Spleen (tissue), 11 donors: Measurements from ENCODE around the gene OLFM1. TPM values are rescaled to one million over a fixed set of nuclear protein-coding genes. Genes with fewer than 3 reads are reported as not detected.

Experiments
- DNase-seq: peaks from one replicate; pipeline ENCODE4 v3.0.0-alpha.2; 2020
- H3K27ac ChIP-seq, 8 donors: fragments of 200-600 bp; sonication (generic) in 7 of 8; 1 replicate in 4 of 8; 2 replicates in 4 of 8; pipeline versions ENCODE4 v1.5.0 to v1.8.0; 2016 to 2021; ENCODE audit warnings: inconsistent platforms in 4 of 8, mild to moderate bottlenecking in 4 of 8, moderate library complexity in 1 of 8
- H3K27me3 ChIP-seq, 7 donors: fragments of 200-600 bp; sonication (generic) in 6 of 7; replicated peaks in 1 of 7; 1 replicate in 4 of 7; 2 replicates in 3 of 7; pipeline versions ENCODE4 v1.5.0 to v1.8.0; 2016 to 2021; ENCODE audit warnings: inconsistent platforms in 3 of 7, mild to moderate bottlenecking in 1 of 7
- H3K36me3 ChIP-seq, 6 donors: fragments of 200-600 bp; sonication (generic) in 5 of 6; 1 replicate in 4 of 6; 2 replicates in 2 of 6; pipeline versions ENCODE4 v1.5.0 to v1.8.0; 2016 to 2021; ENCODE audit warnings: inconsistent platforms in 2 of 6
- H3K4me1 ChIP-seq, 6 donors: fragments of 200-600 bp; sonication (generic) in 5 of 6; 1 replicate in 3 of 6; 2 replicates in 3 of 6; pipeline versions ENCODE4 v1.5.0 to v1.8.0; 2016 to 2021; ENCODE audit warnings: inconsistent platforms in 3 of 6
- H3K4me3 ChIP-seq, 8 donors: fragments of 200-600 bp; sonication (generic) in 7 of 8; 1 replicate in 4 of 8; 2 replicates in 4 of 8; pipeline versions ENCODE4 v1.5.0 to v1.8.0; 2016 to 2021; ENCODE audit warnings: inconsistent platforms in 4 of 8, mild to moderate bottlenecking in 4 of 8, moderate library complexity in 2 of 8
- H3K9me3 ChIP-seq, 8 donors: fragments of 200-600 bp; sonication (generic) in 7 of 8; 1 replicate in 4 of 8; 2 replicates in 4 of 8; pipeline versions ENCODE4 v1.5.0 to v1.8.0; 2016 to 2021; ENCODE audit warnings: inconsistent platforms in 4 of 8
- POLR2A ChIP-seq, 3 donors: fragments of 450-650 bp; IDR thresholded peaks; one replicate each; pipeline ENCODE4 v1.5.1; 2017; ENCODE audit warnings: antibody characterized with exemption in 3 of 3, mild to moderate bottlenecking in 1 of 3
- POLR2AphosphoS5 ChIP-seq, 3 donors: sonication (generic); formaldehyde crosslinking; IDR thresholded peaks; one replicate each; pipeline ENCODE4 v1.5.1; 2017; ENCODE audit warnings: antibody characterized with exemption in 3 of 3
- WGBS, 5 donors: extraction: QIAGEN DNeasy Blood & Tissue Kit in 3 of 5; methylation state at CpG; one replicate each; pipeline versions ENCODE4 v1.1.5 to v1.1.7; 2013 to 2018; 5-methylcytosine and 5-hydroxymethylcytosine counted together
- intact Hi-C: fragments of 100-400 bp; cut with DNase I; formaldehyde crosslinking; loops from one replicate; pipeline ENCODE4 v1.15.0; 2023; ENCODE audit warnings: low total_unique reads
- polyA plus RNA-seq, 3 donors: library from polyadenylated mRNA; stranded (reverse); fragments of 200-250 nt; gene quantifications; one replicate each; pipeline ENCODE4 v1.2.1, GENCODE V29; 2013
- total RNA-seq, 7 donors: library from RNA; depleted of rRNA in 3 of 7; stranded (reverse); fragments of >200 nt in 3 of 7; fragmentation: NEBNext Ultra II Directional in 4 of 7; extraction: Animal tissue kit (Norgen Biotek cat#: 25700) in 4 of 7; gene quantifications; one replicate each; pipeline versions ENCODE4 v1.1.0 to v1.2.1, GENCODE V29; 2016 to 2021
- TF ChIP-seq, protein P1 (sequence below), 11 experiments: fragments of 200-600 bp in 7 of 11; fragments of 450-650 bp in 4 of 11; sonication (generic) in 4 of 11; IDR thresholded peaks in 8 of 11; conservative IDR thresholded peaks in 3 of 11; 1 replicate in 7 of 11; 2 replicates in 4 of 11; pipeline versions ENCODE4 v1.4.0 to v1.8.0; 2016 to 2021; ENCODE audit warnings: antibody characterized with exemption in 11 of 11, inconsistent platforms in 4 of 11, mild to moderate bottlenecking in 1 of 11
- donor health status: healthy with polysubstance abuse.
- donor health status: DM: no; HTN: no; CAD: no; lungs with moderate emphysema.
- donor health status: DM: no; HTN: no; CAD: no.
- donor health status: Bipolar disorder and iron deficiency.
- donor health status: healthy.
- donor health status: DM: no; HTN: no; CAD: no.
- donor health status: DM: yes; HTN: yes; CAD: no.

The OLFM1 gene
- total and polyA plus RNA-seq, 10 donors, result 5.9 to 109 (median 44.7) TPM

- TF ChIP-seq POLR2A (IDR thresholded peaks at IDR 0.05), result no peak
- no peak for TF ChIP-seq POLR2AphosphoS5 (IDR thresholded peaks at IDR 0.05)
- TF ChIP-seq, protein P1, sequence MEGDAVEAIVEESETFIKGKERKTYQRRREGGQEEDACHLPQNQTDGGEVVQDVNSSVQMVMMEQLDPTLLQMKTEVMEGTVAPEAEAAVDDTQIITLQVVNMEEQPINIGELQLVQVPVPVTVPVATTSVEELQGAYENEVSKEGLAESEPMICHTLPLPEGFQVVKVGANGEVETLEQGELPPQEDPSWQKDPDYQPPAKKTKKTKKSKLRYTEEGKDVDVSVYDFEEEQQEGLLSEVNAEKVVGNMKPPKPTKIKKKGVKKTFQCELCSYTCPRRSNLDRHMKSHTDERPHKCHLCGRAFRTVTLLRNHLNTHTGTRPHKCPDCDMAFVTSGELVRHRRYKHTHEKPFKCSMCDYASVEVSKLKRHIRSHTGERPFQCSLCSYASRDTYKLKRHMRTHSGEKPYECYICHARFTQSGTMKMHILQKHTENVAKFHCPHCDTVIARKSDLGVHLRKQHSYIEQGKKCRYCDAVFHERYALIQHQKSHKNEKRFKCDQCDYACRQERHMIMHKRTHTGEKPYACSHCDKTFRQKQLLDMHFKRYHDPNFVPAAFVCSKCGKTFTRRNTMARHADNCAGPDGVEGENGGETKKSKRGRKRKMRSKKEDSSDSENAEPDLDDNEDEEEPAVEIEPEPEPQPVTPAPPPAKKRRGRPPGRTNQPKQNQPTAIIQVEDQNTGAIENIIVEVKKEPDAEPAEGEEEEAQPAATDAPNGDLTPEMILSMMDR (IDR thresholded peaks at IDR 0.05 in 8 of 11, conservative IDR thresholded peaks at IDR 0.05 in 3 of 11), result no peak
- intact Hi-C loops, result no loop called here
- H3K9me3 ChIP-seq, result peaks cover 0 to 24% (median 0%) of the 10 kb centered on the region in 8 donors
- no peak overlapping the region for H3K27ac ChIP-seq
- 69 to 80% (median 75%) methylated on average over 2 to 6 of the region's 6 CpGs for WGBS, 5 donors
- no peak for DNase-seq
- peaks cover 0 to 9% (median 0%) of the 10 kb centered on the region in 6 donors for H3K4me1 ChIP-seq
- no peak overlapping the region for H3K4me3 ChIP-seq
- peaks cover 0 to 71% (median 0%) of the 10 kb centered on the region in 7 donors for H3K27me3 ChIP-seq
- H3K36me3 ChIP-seq, result no peaks in the 10 kb centered on the region
These were observed 48.5 kb downstream of the OLFM1 start for GRCh38 chr9:135135929-135136315.

GRCh38 chr9:135136481-135136880 is 49.0 kb downstream of the OLFM1 start:
- H3K27me3 ChIP-seq, result peaks cover 0 to 71% (median 0%) of the 10 kb centered on the region in 7 donors
- no peaks in the 10 kb centered on the region for H3K36me3 ChIP-seq
- no peak overlapping the region for H3K27ac ChIP-seq
- DNase-seq, result no peak
- no peak overlapping the region for H3K4me3 ChIP-seq
- H3K4me1 ChIP-seq, result peaks cover 0 to 9% (median 0%) of the 10 kb centered on the region in 6 donors
- intact Hi-C loops, result no loop called here
- WGBS, 5 donors, result 64 to 78% (median 70%) methylated on average over 7 to 9 of the region's 9 CpGs
- peaks cover 0 to 24% (median 0%) of the 10 kb centered on the region in 8 donors for H3K9me3 ChIP-seq
- TF ChIP-seq, protein P1 (IDR thresholded peaks at IDR 0.05 in 8 of 11, conservative IDR thresholded peaks at IDR 0.05 in 3 of 11), result no peak
- TF ChIP-seq POLR2AphosphoS5 (IDR thresholded peaks at IDR 0.05) (no peak), POLR2A (IDR thresholded peaks at IDR 0.05) (no peak)

GRCh38 chr9:135136991-135137832 is 49.7 kb downstream of the OLFM1 start:
- WGBS, 5 donors, result 29 to 41% (median 31%) methylated on average over 18 of the region's 18 CpGs
- Histone ChIP-seq H3K36me3 (no peaks in the 10 kb centered on the region), H3K4me1 (peaks cover 0 to 9% (median 0%) of the 10 kb centered on the region in 6 donors), H3K4me3 (no peak overlapping the region), H3K27ac (no peak overlapping the region), H3K27me3 (peaks cover 0 to 63% (median 0%) of the 10 kb centered on the region in 7 donors), H3K9me3 (peaks cover 0 to 24% (median 0%) of the 10 kb centered on the region in 8 donors)
- TF ChIP-seq POLR2A (IDR thresholded peaks at IDR 0.05) (no peak), POLR2AphosphoS5 (IDR thresholded peaks at IDR 0.05) (no peak)
- TF ChIP-seq, protein P1 (IDR thresholded peaks at IDR 0.05 in 8 of 11, conservative IDR thresholded peaks at IDR 0.05 in 3 of 11), result no peak
- no peak for DNase-seq
- intact Hi-C loops, result no loop called here
